ENCODE measurements around the gene LZTS2. TPM values are rescaled to one million over a fixed set of nuclear protein-coding genes. Genes with fewer than 3 reads are reported as not detected.

Gene LZTS2
- total and polyA plus RNA-seq, 2 of the 8 experiments (the other 6 are each of a cell fraction or from before 2014, with no cell fraction given), result 75.7 to 99.5 TPM

DNA sequence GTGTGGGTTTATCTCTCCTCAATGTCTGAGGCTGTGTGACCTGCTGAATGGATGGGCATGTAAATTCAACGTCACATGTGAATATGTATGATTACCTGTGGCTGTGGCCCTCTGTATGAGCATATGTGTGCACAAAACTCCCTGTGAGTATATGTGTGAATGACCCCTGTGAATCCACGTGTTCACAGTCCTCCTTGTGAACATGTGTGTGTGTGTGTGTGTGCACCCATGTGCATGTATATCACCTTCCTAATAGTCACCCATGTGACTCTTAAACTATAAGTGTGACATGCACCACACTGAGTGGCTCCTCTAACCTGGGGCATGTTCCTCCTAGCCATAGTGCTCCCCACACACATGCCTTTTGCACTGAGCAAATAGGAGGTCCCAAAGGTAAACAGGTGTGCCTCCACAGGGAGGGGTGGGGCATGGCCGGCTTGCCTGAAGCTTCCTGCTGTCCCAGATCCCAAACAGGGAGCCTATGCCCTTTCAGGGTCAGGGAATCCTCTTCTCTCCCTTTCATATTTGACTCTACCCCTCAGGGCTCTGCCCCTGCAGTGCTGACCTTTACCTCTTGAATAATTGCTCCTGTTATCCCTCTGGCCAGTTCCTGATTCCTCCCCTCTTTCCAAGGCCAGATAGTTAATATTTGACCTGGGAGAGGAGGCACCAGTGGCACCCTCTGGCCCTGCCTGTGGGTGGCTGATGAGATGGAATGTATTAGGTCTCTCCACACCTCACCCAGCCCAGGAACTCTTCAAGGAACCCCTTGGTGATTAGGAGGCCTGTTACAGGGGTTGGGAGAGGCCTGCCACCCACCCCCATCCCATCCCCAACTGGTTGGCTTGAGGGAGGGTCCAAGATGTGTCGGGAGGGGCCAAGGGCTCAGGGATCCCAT, 28.4 kb upstream of the LZTS2 start:
- Histone ChIP-seq H2BK120ac (replicated peaks; ENCODE audit: low read depth, low read length) (no peak overlapping the region), H2BK5ac (ENCODE audit: low read depth, low read length) (no peak overlapping the region), H3K79me1 (ENCODE audit: low read depth, low read length) (no peaks in the 10 kb centered on the region), H3K36me3 (ENCODE audit: control insufficient read depth in 2 of 4, insufficient read depth in 4 of 4, low read length in 3 of 4) (no peaks in the 10 kb centered on the region), H4K20me1 (replicated peaks in 1 of 2; ENCODE audit: control insufficient read depth in 1 of 2, insufficient read depth in 2 of 2, low read length in 2 of 2) (peaks cover 0 to 6% of the 10 kb centered on the region in 2 experiments), H3K23me2 (ENCODE audit: low read depth, low read length) (peaks cover 9% of the 10 kb centered on the region), H3K9me3 (ENCODE audit: insufficient read depth in 2 of 2, low read depth in 1 of 2, low read length in 1 of 2) (no peaks in the 10 kb centered on the region), H3K79me2 (ENCODE audit: control insufficient read depth in 1 of 2, insufficient read depth in 2 of 2, low read length in 2 of 2) (no peaks in the 10 kb centered on the region), H3K4me1 (replicated peaks in 1 of 4; ENCODE audit: control insufficient read depth in 3 of 4, insufficient read depth in 4 of 4, low read length in 3 of 4) (peaks cover 7 to 19% (median 10%) of the 10 kb centered on the region in 4 experiments), H3K23ac (ENCODE audit: insufficient read length) (no peak overlapping the region), H3K18ac (ENCODE audit: extremely low read depth, low read length) (no peak overlapping the region), H3K27me3 (replicated peaks in 1 of 4; ENCODE audit: control insufficient read depth in 3 of 4, extremely low read depth in 1 of 4, insufficient read depth in 3 of 4, low read length in 3 of 4) (peaks cover 0 to 3% (median 1%) of the 10 kb centered on the region in 4 experiments; a peak in 1 of 7 replicates), H4K91ac (replicated peaks; ENCODE audit: insufficient read length, low read length) (no peak overlapping the region), H4K5ac (ENCODE audit: insufficient read length, low read depth, low read length) (no peak overlapping the region), H2BK20ac (ENCODE audit: low read length) (no peak overlapping the region), H3K4ac (replicated peaks; ENCODE audit: insufficient read length, low read depth, low read length) (no peak overlapping the region), H2AK5ac (ENCODE audit: low read depth, low read length) (no peak overlapping the region), H4K8ac (ENCODE audit: extremely low read depth, insufficient read depth, low read length) (no peak overlapping the region), H3K14ac (ENCODE audit: insufficient read length) (no peak overlapping the region), H3K4me3 (ENCODE audit: extremely low read depth in 1 of 4, insufficient read depth in 2 of 4, low read depth in 3 of 4, low read length in 4 of 4) (no peak overlapping the region), H3K27ac (ENCODE audit: low read depth, low read length) (no peak overlapping the region), H3K4me2 (ENCODE audit: insufficient read depth in 1 of 2, low read depth in 2 of 2, low read length in 2 of 2) (peak overlapping the region; percentile 7 to 89; a peak in 2 of 4 replicates), H3K9ac (replicated peaks in 1 of 4; ENCODE audit: extremely low read depth in 1 of 4, low read depth in 3 of 4, low read length in 3 of 4) (no peak overlapping the region), H2AFZ (ENCODE audit: low read length) (no peak overlapping the region), H3K56ac (replicated peaks; ENCODE audit: insufficient read length, low read depth, low read length) (no peak overlapping the region), H2BK12ac (ENCODE audit: low read depth, low read length) (no peak overlapping the region), H2BK15ac (ENCODE audit: low read length) (0 out of 2 replicates have a peak overlapping the region, but pooled peaks have one; percentile 50)
- TF ChIP-seq EZH2 (IDR thresholded peaks at IDR 0.05; ENCODE audit: low read depth, low read length, severe bottlenecking), result no peak
- TF ChIP-seq SP4 (IDR thresholded peaks at IDR 0.05; ENCODE audit: low read length), result no peak
- TF ChIP-seq MAFK (IDR thresholded peaks at IDR 0.05; ENCODE audit: low read depth, low read length), result no peak
- no peak for TF ChIP-seq POLR2A (IDR thresholded peaks at IDR 0.05; ENCODE audit: control extremely low read depth in 1 of 2, low read depth in 2 of 2, low read length in 2 of 2)
- TF ChIP-seq TBP (IDR thresholded peaks at IDR 0.05; ENCODE audit: low read depth, low read length), result no peak
- no peak for TF ChIP-seq TCF12 (IDR thresholded peaks at IDR 0.05; ENCODE audit: low read depth, low read length)
- no peak for TF ChIP-seq BCL11A (IDR thresholded peaks at IDR 0.05; ENCODE audit: low read depth in 2 of 2, low read length in 2 of 2)
- no peak for TF ChIP-seq SRF (IDR thresholded peaks at IDR 0.05; ENCODE audit: low read depth, low read length)
- no peak for TF ChIP-seq SAP30 (IDR thresholded peaks at IDR 0.05; ENCODE audit: insufficient read depth, insufficient replicate concordance, low read length)
- TF ChIP-seq JUN (IDR thresholded peaks at IDR 0.05; ENCODE audit: low read depth, low read length), result no peak
- CTCF ChIA-PET (ENCODE audit: partially characterized antibody), result interaction anchor here (1.0 to 1.9 kb wide), 4 partner anchors 15 to 45 kb away, joined by 3 to 7 read pairs (median 4); no protein-coding TSS in a partner anchor
- 79% methylated on average over 4 of the region's 4 CpGs; no CpG with 5 or more reads in 1 of the 2 experiments for WGBS, 2 experiments (ENCODE audit: extremely low coverage in 1 of 2, insufficient coverage in 1 of 2, insufficient read length in 1 of 2, insufficient replicate concordance in 2 of 2, low coverage in 1 of 2, low lambda C conversion rate in 2 of 2, missing lambda C conversion rate in 1 of 2)
- POLR2A ChIA-PET (ENCODE audit: partially characterized antibody), result interaction anchor here (0.7 to 6.0 kb wide), 4 partner anchors 16 to 24 kb away, joined by 3 to 38 read pairs (median 6); partner anchors contain the start of genes MRPL43 and TWNK
- DNase-seq (ENCODE audit: low read depth in 1 of 2, low spot score in 2 of 2) (no peak), FAIRE-seq (no peak)
